Stimulated activated CD8-positive, alpha-beta memory T cell treated with anti-CD3 and anti-CD28 coated beads, Interleukin-4, amount 100 ng/mL, for 48 hours (primary cell): ENCODE data around the gene TUBB8.
"Not testable (repeated sequence)": the region's sequence is repeated elsewhere in the genome, so short reads cannot be mapped to it uniquely, and the experiment has no call there.

Experiments
- DNase-seq: peaks from one replicate; pipeline ENCODE4 v3.0.0-alpha.2; 2020

Gene TUBB8

GRCh38 chr10:48996-49395 is at the start of gene TUBB8:
TUBB8 (minus strand) TSS chr10:49296; CDS start chr10:49238, 58 bp downstream.
- no peak for DNase-seq

DNA sequence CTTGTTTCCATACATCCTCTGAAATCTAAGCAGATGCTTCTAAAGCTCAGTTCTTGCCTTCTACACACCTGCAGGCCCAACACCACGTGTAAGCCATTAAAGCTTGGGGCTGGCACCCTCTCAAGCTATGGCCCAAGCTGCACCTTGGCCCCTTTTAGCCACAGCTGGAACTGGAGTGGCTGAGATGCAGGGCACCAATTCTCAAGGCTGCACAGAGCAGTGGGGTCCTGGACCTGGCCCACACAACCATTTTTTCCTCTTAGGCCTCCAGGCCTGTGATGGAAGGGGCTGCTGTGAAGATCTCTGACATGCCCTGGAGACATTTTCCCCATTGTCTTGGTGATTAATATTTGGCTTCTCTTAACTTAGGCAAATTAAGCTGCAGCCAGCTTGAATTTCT is 47.4 kb upstream of the TUBB8 start:
- no peak for DNase-seq

DNA sequence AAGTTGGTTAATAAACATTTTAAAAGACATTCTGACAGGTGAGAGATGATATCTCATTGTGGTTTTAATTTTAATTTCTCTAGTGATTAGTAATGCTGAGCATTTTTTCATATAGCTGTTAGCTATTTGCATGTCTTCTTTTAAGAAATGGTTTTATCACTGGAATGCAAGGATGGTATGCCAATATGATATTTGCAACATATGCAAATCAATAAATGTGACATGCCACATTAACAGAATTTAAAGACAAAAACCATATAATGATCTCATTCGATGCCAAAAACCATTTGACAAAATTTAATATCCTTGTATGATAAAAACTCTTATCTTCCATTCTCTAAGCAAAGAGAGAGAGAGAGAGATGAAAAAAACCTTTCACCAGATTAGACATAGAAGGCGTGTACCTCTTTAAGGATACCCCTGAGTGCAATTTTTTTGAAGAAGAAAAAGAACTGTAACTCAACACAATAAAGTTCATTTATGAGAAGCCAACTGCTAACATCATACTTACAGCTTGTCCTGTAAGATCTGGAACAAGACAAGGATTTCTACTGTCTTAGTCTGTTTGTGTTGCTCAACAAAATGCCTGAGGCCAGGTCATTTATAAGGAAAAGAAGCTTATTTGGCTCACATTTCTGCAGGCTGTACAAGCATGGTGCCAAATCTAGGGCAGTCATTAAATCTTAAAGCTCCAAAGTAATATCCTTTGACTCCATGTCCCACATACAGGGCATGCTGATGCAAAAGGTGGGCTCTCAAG is 46.4 kb upstream of the TUBB8 start:
- DNase-seq = no peak

- no peak for DNase-seq
Measured at GRCh38 chr10:94613-95012, 45.5 kb upstream of the TUBB8 start.

DNA sequence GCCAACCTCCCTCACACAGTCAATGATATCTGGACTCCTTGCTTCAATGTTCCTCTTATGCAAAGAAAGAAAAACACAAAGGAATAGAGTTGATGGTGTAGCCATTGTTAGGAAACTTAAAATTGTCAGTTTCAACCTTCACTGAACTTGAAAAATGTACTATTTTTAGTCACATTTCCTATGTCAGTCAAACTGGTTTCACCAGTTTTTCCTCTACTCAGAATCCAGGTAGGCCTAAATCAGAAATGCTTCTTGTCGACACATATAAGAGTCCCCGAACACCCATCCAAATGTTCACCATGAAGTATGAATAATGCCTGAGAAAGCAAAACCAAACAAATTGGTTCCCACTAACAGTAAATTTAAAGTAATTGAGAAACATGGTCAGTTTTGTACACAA is 43.8 kb upstream of the TUBB8 start:
- DNase-seq = no peak

DNA sequence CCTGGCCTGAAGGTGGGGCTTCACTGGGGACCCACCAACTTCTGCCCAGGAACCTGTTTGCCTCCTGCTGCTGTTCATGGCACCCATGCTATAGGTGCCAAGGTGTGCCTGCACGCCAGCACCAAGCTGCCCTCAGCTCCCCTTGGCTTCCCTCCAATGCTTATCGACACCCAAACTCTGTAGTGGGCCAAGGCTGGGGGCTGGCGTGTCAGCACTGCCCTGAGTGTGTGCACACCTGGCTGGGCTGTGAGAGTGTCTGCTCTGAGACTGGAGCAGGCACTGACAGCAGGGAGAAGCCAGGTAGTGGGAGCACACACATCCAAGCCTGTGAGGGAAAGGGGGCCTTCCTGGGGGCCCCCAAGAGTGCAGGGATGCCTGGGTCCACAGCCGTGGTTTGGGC is 43.1 kb upstream of the TUBB8 start:
- no peak for DNase-seq

GRCh38 chr10:91313-91712 is 42.2 kb upstream of the TUBB8 start:
- DNase-seq = no peak

GRCh38 chr10:90161-90560 is 41.1 kb upstream of the TUBB8 start:
- no peak for DNase-seq

- DNase-seq = no peak
Measured at GRCh38 chr10:89248-89647, 40.2 kb upstream of the TUBB8 start.

- DNase-seq = no peak
Measured at GRCh38 chr10:88253-88652, 39.2 kb upstream of the TUBB8 start.

DNA sequence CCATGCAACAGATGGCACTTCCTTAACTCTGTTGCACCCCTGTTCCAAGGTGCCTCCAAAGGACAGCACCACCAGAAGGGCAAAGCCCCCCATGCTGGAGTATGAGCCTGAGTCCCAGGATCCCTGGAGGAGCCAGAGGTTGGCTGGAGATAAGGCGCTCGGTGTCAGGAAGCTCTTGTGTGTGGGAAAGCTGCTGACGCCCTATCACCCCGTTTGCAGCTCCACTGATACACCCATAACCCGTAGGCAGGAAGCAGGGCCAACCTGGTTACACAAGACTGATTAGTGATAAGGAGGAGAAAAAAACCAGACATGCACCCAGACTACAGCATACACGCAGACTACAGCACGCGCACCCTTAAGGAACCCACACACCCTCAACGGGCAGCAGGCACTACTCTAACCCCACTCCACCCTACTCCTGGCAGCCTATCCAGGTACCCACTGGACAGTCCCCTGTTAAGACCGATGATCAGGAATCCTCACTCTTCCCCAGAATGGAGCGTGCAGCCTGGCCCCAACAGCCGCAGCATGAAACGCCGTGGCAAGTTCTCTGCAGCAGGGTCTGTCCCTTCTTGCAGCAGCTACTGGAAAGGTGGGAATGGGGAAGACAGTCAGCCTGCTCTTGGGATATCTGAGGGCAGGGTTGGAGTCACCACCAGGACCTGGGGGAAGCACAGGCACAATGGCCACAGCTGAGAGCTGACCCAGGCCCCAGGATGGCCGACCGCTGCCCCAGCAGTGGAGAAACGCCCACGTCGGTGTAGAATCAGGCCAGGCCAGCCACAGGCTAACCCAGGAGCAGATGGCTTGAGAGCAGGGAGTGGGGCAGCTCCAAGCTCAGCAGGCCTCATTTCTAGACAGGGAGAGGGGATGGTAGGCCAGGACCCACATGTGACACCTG is 38.3 kb upstream of the TUBB8 start:
- DNase-seq = no peak

DNA sequence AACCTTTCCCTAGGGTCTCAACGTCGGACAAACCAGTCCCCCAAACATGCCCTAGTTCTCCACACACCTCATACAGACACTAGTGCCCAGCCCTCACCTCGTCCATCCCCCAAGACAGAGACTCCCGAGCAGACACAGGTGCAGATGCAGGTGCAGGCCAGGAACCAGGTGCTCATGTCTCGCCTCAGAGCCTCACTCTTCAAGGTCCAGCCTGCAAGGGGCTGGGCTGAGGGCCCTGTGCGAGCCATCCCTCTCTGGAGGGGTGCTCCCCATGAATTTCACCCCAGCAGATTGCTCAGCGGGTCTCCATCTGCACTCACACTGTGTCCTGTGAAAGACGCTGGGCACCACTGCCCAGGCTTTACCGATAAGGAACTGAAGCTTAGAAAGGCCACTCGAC is 36.9 kb upstream of the TUBB8 start:
- DNase-seq = no peak

DNA sequence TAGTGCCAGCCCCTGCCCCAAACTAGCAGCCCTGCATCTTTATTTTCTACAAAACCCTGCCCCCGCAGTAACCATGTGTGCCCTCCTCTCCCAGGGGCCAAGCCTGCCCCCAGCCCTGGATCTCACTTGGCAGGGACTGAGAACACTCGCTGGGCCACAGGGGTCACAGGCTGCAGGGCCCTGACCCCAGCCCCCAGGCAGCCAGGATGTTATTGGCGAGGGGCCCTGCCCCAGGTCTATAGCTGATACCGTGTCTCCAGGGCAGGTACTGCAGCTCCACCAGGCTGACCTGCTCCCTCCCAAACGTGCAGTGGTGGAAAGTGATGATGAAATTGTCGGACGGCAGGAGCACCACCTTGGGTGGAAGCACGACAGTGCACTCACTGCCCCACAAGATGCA is 35.9 kb upstream of the TUBB8 start:
- DNase-seq = no peak

- DNase-seq = no peak
Measured at GRCh38 chr10:83930-84530, 34.9 kb upstream of the TUBB8 start.

- DNase-seq = no peak
Measured at GRCh38 chr10:80477-81105, 31.5 kb upstream of the TUBB8 start.

DNA sequence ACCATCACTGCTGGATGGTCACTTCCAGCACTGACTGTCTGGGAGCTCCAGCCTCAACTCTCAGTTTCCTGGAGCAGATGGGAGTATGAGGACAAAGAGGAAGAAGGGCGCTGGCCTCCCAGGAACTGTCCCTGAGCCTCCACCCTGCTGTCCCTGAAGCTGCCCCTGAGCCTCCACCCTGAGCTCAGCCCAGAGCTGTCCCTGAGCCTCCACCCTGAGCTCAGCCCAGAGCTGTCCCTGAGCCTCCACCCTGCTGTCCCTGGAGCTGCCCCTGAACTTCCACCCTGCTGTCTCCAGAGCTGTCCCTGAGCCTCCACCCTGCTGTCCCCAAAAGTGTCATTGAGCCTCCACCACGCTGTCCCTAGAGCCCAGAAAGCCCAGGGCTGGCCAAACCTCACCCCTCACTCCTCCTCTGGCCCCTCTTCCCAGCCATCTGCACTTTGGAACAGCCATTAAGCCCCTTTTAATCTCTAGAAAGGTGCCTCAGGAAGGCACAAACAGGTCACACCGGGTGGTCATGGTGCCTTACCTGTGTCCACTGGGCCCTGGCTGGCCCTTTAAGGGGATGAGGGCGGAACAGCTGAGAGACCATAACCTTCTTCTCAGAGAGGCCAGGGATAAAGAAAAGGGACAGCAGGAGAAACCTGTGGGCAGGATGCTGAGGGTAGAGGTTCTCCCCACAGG is 30.6 kb upstream of the TUBB8 start:
- no peak for DNase-seq

GRCh38 chr10:78556-78955 is 29.5 kb upstream of the TUBB8 start:
- DNase-seq = no peak

GRCh38 chr10:74266-74621 is 25.1 kb upstream of the TUBB8 start:
- not testable (repeated sequence) for DNase-seq

- peak; percentile 63 for DNase-seq
Measured at GRCh38 chr10:73543-74265, 24.6 kb upstream of the TUBB8 start.

DNA sequence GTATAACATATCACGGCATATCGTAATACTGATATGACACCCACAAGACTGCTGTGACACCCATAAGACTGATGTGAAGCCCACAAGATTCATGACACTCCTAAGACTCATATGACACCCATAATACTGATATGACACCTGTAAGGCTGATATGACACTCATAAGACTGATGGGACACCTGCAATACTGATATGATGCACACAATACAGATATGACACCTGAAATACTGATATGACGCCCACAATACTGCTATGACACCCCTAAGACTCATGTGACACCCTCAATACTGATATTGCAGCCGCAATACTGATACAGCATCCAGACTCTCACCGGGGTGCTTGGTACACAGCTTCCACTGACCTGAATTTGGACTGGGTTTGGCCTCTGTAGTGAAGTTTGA is 19.1 kb upstream of the TUBB8 start:
- not testable (repeated sequence) for DNase-seq

- DNase-seq = not testable (repeated sequence)
Measured at GRCh38 chr10:49926-50325, 830 bp upstream of the TUBB8 start.

DNA sequence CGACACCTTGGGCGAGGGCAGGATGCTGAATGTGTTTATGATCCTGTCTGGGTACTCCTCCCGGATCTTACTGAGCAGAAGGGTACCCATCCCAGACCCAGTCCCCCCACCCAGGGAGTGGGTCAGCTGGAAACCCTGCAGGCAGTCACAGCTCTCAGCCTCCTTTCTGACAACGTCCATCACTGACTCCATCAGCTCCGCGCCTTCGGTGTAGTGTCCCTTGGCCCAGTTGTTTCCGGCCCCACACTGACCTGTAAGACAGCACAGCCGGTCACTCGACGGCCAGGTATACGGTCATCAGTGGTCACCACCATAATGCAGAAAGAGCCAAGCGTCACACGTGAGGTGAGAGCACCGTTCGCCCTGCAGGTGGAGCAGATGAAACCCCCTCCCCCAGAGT is 1.2 kb downstream of the TUBB8 start:
- DNase-seq = not testable (repeated sequence)
